GM12875 (cell line): ENCODE data around the gene P2RX4.
"Not testable (repeated sequence)": the region's sequence is repeated elsewhere in the genome, so short reads cannot be mapped to it uniquely, and the experiment has no call there.

Experiments used
- H3K4me3 ChIP-seq: one replicate; pipeline ENCODE4 v1.5.1; 2011; ENCODE audit warnings: low read depth, low read length, control low read depth
- TF ChIP-seq, protein P1 (sequence below): IDR thresholded peaks from 2 replicates; pipeline ENCODE4 v1.5.1; 2011; ENCODE audit warnings: low read depth, mild to moderate bottlenecking, control low read depth, inconsistent platforms, low read length, moderate library complexity, borderline replicate concordance; ENCODE audit not compliant: insufficient read depth

Gene P2RX4

DNA sequence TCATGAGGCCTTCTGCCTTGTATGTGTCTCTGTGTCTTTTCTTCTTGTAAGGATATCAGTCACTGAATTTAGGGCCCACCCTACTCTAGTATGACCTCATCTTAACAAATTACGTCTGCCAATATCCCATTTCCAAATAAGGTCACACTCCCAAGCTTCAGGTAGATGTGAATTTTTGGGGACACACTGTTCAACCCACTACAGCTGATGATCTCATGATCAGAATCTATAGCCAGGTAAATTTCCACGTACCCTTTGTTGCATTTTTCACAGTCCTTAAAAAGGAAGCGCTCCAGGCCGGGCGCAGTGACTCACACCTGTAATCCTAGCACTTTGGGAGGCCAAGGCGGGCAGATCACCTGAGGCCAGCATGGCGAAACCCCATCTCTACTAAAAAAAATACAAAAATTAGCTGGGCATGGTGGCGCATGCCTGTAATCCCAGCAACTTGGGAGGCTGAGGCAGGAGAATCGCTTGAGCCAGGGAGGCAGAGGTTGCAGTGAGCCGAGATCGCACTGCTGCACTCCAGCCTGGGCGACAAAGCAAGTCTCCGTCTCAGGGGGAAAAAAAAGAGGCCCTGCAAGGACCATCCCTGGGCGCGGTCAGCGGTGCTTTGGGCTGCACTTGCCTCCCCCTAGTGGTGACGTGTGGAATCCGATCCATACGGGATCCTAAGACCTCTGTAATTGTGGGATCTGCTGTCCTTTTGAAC lies 20.1 kb downstream of the P2RX4 start:
- TF ChIP-seq, protein P1, sequence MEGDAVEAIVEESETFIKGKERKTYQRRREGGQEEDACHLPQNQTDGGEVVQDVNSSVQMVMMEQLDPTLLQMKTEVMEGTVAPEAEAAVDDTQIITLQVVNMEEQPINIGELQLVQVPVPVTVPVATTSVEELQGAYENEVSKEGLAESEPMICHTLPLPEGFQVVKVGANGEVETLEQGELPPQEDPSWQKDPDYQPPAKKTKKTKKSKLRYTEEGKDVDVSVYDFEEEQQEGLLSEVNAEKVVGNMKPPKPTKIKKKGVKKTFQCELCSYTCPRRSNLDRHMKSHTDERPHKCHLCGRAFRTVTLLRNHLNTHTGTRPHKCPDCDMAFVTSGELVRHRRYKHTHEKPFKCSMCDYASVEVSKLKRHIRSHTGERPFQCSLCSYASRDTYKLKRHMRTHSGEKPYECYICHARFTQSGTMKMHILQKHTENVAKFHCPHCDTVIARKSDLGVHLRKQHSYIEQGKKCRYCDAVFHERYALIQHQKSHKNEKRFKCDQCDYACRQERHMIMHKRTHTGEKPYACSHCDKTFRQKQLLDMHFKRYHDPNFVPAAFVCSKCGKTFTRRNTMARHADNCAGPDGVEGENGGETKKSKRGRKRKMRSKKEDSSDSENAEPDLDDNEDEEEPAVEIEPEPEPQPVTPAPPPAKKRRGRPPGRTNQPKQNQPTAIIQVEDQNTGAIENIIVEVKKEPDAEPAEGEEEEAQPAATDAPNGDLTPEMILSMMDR: peak; percentile 79
- H3K4me3 ChIP-seq: not testable (repeated sequence)

DNA sequence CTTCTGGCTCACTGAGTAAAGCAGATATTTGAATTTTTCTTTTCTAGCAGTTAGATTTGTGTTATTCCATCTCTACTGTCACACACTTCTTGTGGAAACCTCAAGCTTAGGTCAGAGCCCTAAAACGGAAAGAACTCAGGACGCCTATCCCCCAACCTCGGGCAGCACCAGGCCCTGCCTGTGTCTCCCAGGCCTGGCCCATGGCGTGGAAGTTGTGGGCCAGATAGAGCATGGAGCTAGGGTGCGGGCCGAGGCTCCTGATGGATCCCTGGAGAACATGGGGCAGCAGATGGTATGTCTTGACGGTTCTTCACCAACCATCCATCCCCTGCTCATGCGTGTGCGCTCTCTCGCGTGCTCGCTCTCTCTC lies 20.6 kb downstream of the P2RX4 start:
- H3K4me3 ChIP-seq: no peak overlapping the region
- TF ChIP-seq, protein P1: no peak

DNA sequence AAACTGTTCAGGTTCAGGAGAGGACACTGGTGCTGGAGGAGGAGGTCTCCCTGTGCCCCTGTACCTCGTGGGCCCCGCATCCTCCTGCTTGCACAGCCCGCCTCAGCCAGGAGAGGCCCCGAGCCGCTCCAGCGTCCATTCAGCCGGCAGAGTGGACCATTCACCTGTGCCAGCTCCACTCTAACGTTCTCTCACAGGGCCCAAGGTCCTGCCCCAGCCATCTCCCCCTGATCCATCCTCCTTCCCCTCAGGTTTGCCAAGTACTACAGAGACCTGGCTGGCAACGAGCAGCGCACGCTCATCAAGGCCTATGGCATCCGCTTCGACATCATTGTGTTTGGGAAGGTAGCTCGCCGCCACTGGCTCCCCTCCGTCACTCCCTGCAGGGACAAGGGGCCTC lies 22.2 kb downstream of the P2RX4 start:
- H3K4me3 ChIP-seq: no peak overlapping the region
- TF ChIP-seq, protein P1: no peak

DNA sequence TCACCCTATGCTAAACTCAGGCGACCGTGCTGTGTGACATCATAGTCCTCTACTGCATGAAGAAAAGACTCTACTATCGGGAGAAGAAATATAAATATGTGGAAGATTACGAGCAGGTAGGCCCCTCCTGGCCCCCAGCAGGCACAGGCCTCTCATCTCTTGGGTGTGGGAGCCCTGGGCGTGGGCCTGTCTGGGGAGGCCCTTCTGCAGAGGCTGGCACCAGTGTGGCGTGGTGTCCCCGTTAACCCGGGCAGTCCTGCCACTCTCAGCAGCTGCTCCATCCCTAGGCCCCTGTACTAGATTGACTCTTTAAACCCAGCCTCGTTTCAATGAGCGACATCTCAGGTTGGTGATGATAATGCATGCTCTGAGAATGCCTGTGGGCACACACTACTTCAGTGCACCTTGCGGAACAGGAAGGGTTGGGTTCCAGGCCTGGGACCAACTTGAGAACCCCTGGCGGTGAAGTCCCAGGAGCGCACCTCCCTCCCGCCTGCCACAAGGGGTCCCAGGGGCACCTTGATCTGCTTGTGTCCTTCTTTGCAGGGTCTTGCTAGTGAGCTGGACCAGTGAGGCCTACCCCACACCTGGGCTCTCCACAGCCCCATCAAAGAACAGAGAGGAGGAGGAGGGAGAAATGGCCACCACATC lies 23.2 kb downstream of the P2RX4 start:
- TF ChIP-seq, protein P1: 0 out of 2 replicates have a peak, but pooled peaks have one; percentile 2
- no peak overlapping the region for H3K4me3 ChIP-seq

DNA sequence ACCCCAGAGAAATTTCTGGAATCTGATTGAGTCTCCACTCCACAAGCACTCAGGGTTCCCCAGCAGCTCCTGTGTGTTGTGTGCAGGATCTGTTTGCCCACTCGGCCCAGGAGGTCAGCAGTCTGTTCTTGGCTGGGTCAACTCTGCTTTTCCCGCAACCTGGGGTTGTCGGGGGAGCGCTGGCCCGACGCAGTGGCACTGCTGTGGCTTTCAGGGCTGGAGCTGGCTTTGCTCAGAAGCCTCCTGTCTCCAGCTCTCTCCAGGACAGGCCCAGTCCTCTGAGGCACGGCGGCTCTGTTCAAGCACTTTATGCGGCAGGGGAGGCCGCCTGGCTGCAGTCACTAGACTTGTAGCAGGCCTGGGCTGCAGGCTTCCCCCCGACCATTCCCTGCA lies 23.7 kb downstream of the P2RX4 start:
- TF ChIP-seq, protein P1: no peak
- no peak overlapping the region for H3K4me3 ChIP-seq

DNA sequence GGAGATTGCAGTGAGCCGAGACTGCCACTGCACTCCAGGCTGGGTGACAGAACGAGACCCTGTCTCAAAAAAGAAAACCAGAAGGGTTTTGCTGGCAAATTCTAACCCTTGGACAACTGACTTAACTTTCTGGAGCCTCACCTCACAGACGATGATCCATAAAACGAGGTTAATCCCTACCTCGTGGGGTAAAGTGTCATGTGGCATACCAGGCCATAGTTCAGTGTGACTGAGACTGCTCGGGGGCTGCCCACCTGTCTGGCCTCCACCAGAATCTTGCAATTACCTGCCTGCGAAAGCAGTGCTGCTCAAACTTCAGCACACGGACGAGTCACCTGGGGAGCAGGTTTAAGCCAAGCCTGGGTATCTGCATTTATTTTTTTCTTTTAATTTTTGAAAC lies 26.8 kb downstream of the P2RX4 start:
- TF ChIP-seq, protein P1: no peak
- no peak overlapping the region for H3K4me3 ChIP-seq

DNA sequence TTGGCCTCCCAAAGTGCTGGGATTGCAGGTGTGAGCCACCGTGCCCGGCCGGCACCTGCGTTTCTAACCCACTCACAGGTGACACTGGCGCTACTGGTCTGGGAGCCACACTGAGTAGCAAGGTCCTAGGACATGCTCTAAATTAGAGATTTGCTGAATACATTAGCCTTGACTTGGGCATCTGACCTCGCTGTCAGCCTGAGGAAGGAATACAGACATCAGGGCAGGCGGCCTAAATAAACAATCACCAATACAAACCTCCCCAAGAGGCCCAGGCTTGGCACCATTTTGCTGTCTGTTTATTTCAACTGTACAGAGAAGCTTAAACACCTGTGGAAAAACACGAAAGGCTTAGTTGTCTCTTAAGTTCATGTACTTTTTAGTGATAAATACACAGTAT lies 27.5 kb downstream of the P2RX4 start:
- TF ChIP-seq, protein P1: no peak

More for the DNA sequence above, 27.5 kb downstream of the P2RX4 start:
- H3K4me3 ChIP-seq: no peak overlapping the region
